Raji (cell line): ENCODE data around the gene PLXND1.

Experiments
- POLR2A ChIP-seq: IDR thresholded peaks from 2 replicates; pipeline ENCODE4 v1.6.1; 2011; ENCODE audit warnings: low read depth, low read length, control low read depth; ENCODE audit not compliant: insufficient read depth

Gene PLXND1

GRCh38 chr3:129507181-129507831, 99.2 kb downstream of the PLXND1 start:
- no peak for TF ChIP-seq POLR2A

GRCh38 chr3:129506231-129506742, 100.2 kb downstream of the PLXND1 start:
- no peak for TF ChIP-seq POLR2A

- TF ChIP-seq POLR2A, result no peak
Measured at GRCh38 chr3:129505341-129505740, 101.1 kb downstream of the PLXND1 start.
